ENCODE measurements around the gene LRRC9.

DNA sequence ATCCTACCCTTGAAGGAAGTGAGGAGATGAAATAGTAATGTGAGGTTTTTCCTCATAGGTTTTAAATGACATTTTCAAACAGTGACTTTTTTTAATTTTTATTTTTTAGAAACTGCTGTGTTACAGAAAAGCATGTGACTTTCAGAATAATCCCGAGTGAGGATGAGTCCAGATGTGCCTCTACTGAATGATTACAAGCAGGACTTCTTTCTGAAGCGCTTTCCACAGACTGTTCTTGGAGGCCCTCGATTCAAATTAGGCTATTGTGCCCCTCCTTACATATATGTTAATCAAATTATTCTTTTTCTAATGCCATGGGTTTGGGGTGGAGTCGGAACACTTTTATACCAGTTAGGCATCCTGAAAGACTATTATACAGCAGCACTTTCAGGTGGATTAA, 187.5 kb downstream of the LRRC9 start:
- TF ChIP-seq, protein P1, sequence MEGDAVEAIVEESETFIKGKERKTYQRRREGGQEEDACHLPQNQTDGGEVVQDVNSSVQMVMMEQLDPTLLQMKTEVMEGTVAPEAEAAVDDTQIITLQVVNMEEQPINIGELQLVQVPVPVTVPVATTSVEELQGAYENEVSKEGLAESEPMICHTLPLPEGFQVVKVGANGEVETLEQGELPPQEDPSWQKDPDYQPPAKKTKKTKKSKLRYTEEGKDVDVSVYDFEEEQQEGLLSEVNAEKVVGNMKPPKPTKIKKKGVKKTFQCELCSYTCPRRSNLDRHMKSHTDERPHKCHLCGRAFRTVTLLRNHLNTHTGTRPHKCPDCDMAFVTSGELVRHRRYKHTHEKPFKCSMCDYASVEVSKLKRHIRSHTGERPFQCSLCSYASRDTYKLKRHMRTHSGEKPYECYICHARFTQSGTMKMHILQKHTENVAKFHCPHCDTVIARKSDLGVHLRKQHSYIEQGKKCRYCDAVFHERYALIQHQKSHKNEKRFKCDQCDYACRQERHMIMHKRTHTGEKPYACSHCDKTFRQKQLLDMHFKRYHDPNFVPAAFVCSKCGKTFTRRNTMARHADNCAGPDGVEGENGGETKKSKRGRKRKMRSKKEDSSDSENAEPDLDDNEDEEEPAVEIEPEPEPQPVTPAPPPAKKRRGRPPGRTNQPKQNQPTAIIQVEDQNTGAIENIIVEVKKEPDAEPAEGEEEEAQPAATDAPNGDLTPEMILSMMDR (IDR thresholded peaks at IDR 0.05 in 4 of 5, conservative IDR thresholded peaks at IDR 0.05 in 1 of 5) = no peak
- TF ChIP-seq POLR2A (IDR thresholded peaks at IDR 0.05) = no peak

Measured in gastrocnemius medialis (tissue), 4 donors.